Upper lobe of left lung (tissue), 6 donors: ENCODE measurements around the gene PLD5. TPM values are rescaled to one million over a fixed set of nuclear protein-coding genes. Genes with fewer than 3 reads are reported as not detected.

Source experiments
- ATAC-seq, 2 donors: fragments of 200-7000 bp; cut with Tn5 transposase; one replicate each; pipeline ENCODE4 v1.9.1; 2022; ENCODE audit warnings: mild to moderate bottlenecking in 2 of 2, moderate library complexity in 2 of 2; ENCODE audit not compliant: low FRiP score in 2 of 2
- DNase-seq, 2 donors: peaks; one replicate each; pipeline ENCODE4 v3.0.0-alpha.2; 2019 to 2020
- H3K27ac ChIP-seq, 4 donors: fragments of 200-600 bp; sonication (generic); one replicate each; pipeline ENCODE4 v1.5.1; 2016 to 2019
- H3K27me3 ChIP-seq, 4 donors: fragments of 200-600 bp; sonication (generic); one replicate each; pipeline ENCODE4 v1.5.1; 2017 to 2019
- H3K36me3 ChIP-seq, 4 donors: fragments of 200-600 bp; sonication (generic); one replicate each; pipeline ENCODE4 v1.5.1; 2016 to 2019
- H3K4me1 ChIP-seq, 4 donors: fragments of 200-600 bp; sonication (generic); one replicate each; pipeline ENCODE4 v1.5.1; 2018 to 2019
- H3K4me3 ChIP-seq, 4 donors: fragments of 200-600 bp; sonication (generic); one replicate each; pipeline ENCODE4 v1.5.1; 2017 to 2019; ENCODE audit warnings: mild to moderate bottlenecking in 2 of 4, moderate library complexity in 1 of 4
- H3K9me3 ChIP-seq, 4 donors: fragments of 200-600 bp; sonication (generic); one replicate each; pipeline ENCODE4 v1.5.1; 2018 to 2019
- CTCF ChIP-seq, 6 experiments: fragments of 450-650 bp in 4 of 6; fragments of 200-600 bp in 2 of 6; sonication (generic) in 2 of 6; IDR thresholded peaks; one replicate each; pipeline ENCODE4 v1.5.1; 2016 to 2019; ENCODE audit warnings: antibody characterized with exemption in 6 of 6
- EP300 ChIP-seq, 4 donors: sonication (generic); formaldehyde crosslinking; IDR thresholded peaks; one replicate each; pipeline ENCODE4 v1.5.1; 2017; ENCODE audit warnings: antibody characterized with exemption in 4 of 4, control low read depth in 2 of 4
- POLR2A ChIP-seq, 4 donors: fragments of 450-650 bp; IDR thresholded peaks; one replicate each; pipeline ENCODE4 v1.5.1; 2016 to 2017; ENCODE audit warnings: antibody characterized with exemption in 4 of 4, mild to moderate bottlenecking in 2 of 4
- POLR2AphosphoS5 ChIP-seq, 2 donors: sonication (generic); formaldehyde crosslinking; IDR thresholded peaks; one replicate each; pipeline ENCODE4 v1.5.1; 2017; ENCODE audit warnings: antibody characterized with exemption in 2 of 2
- WGBS, 2 donors: methylation state at CpG; one replicate each; pipeline ENCODE4 v1.1.5; 2017 to 2018; 5-methylcytosine and 5-hydroxymethylcytosine counted together
- total RNA-seq, 6 donors: library from RNA; depleted of rRNA in 4 of 6; stranded (reverse); fragments of >200 nt in 4 of 6; gene quantifications; one replicate each; pipeline versions ENCODE4 v1.1.0 to v1.2.1, GENCODE V29; 2016 to 2021
- donor health status: DM: no; HTN: no; CAD: no; lungs with moderate emphysema.
- donor health status: DM: no; HTN: yes; CAD: no; lungs with severe emphysema.

PLD5 gene
- total RNA-seq, 6 donors from 2014 or later = under 0.01 to 1.9 (median 0.67) TPM

GRCh38 chr1:242057745-242058115, 466.8 kb downstream of the PLD5 start:
- TF ChIP-seq POLR2AphosphoS5 (IDR thresholded peaks at IDR 0.05) (no peak), CTCF (IDR thresholded peaks at IDR 0.05) (no peak), POLR2A (IDR thresholded peaks at IDR 0.05) (no peak), EP300 (IDR thresholded peaks at IDR 0.05) (no peak)
- Histone ChIP-seq H3K4me3 (no peak overlapping the region), H3K9me3 (no peaks in the 10 kb centered on the region), H3K4me1 (no peaks in the 10 kb centered on the region), H3K36me3 (no peaks in the 10 kb centered on the region), H3K27ac (no peak overlapping the region), H3K27me3 (no peaks in the 10 kb centered on the region)
- 56 to 74% methylated on average over 3 of the region's 3 CpGs for WGBS, 2 donors
- ATAC-seq = peak in 1 of 2 donors; percentile 16
- no peak for DNase-seq

GRCh38 chr1:242056988-242057744, 467.3 kb downstream of the PLD5 start:
- Histone ChIP-seq H3K9me3 (no peaks in the 10 kb centered on the region), H3K4me3 (no peak overlapping the region), H3K27me3 (no peaks in the 10 kb centered on the region), H3K4me1 (no peaks in the 10 kb centered on the region), H3K36me3 (no peaks in the 10 kb centered on the region), H3K27ac (no peak overlapping the region)
- DNase-seq = peak in 1 of 2 donors; percentile 75
- TF ChIP-seq POLR2AphosphoS5 (IDR thresholded peaks at IDR 0.05) (no peak), POLR2A (IDR thresholded peaks at IDR 0.05) (no peak), EP300 (IDR thresholded peaks at IDR 0.05) (no peak), CTCF (IDR thresholded peaks at IDR 0.05) (no peak)
- peak in 1 of 2 donors; percentile 31 for ATAC-seq
- 93 to 95% methylated on average over 21 to 43 of the region's 49 CpGs for WGBS, 2 donors

- no peak overlapping the region for H3K27ac ChIP-seq
Measured at GRCh38 chr1:242055749-242056320, 468.7 kb downstream of the PLD5 start.

GRCh38 chr1:242043165-242043564, 481.3 kb downstream of the PLD5 start:
- Histone ChIP-seq H3K4me1 (no peaks in the 10 kb centered on the region), H3K27me3 (no peaks in the 10 kb centered on the region), H3K9me3 (no peaks in the 10 kb centered on the region), H3K36me3 (no peaks in the 10 kb centered on the region), H3K27ac (no peak overlapping the region), H3K4me3 (no peak overlapping the region)
- 46 to 50% methylated on average over 3 of the region's 3 CpGs for WGBS, 2 donors
- DNase-seq = no peak
- no peak for ATAC-seq
- TF ChIP-seq POLR2A (IDR thresholded peaks at IDR 0.05) = no peak
- no peak for TF ChIP-seq CTCF (IDR thresholded peaks at IDR 0.05)
- TF ChIP-seq EP300 (IDR thresholded peaks at IDR 0.05) = no peak
- TF ChIP-seq POLR2AphosphoS5 (IDR thresholded peaks at IDR 0.05) = no peak

More at GRCh38 chr1:242055749-242056320, 468.7 kb downstream of the PLD5 start:
- Histone ChIP-seq H3K9me3 (no peaks in the 10 kb centered on the region), H3K4me1 (no peaks in the 10 kb centered on the region), H3K27me3 (no peaks in the 10 kb centered on the region), H3K36me3 (no peaks in the 10 kb centered on the region), H3K4me3 (no peak overlapping the region)
- 61 to 69% methylated on average over 7 of the region's 7 CpGs for WGBS, 2 donors
- ATAC-seq (no peak), DNase-seq (no peak)
- TF ChIP-seq CTCF (IDR thresholded peaks at IDR 0.05) (no peak), POLR2A (IDR thresholded peaks at IDR 0.05) (no peak), EP300 (IDR thresholded peaks at IDR 0.05) (no peak), POLR2AphosphoS5 (IDR thresholded peaks at IDR 0.05) (no peak)
